HG02840 (cell line): ENCODE measurements around the gene HOXA11.

Experiments used
- ATAC-seq: cut with Tn5 transposase; IDR thresholded peaks from one replicate; pipeline ENCODE4 v1.9.1; 2021; ENCODE audit warnings: mild to moderate bottlenecking, moderate library complexity, moderate number of reproducible peaks; ENCODE audit not compliant: unreplicated experiment, low FRiP score

HOXA11 gene

DNA sequence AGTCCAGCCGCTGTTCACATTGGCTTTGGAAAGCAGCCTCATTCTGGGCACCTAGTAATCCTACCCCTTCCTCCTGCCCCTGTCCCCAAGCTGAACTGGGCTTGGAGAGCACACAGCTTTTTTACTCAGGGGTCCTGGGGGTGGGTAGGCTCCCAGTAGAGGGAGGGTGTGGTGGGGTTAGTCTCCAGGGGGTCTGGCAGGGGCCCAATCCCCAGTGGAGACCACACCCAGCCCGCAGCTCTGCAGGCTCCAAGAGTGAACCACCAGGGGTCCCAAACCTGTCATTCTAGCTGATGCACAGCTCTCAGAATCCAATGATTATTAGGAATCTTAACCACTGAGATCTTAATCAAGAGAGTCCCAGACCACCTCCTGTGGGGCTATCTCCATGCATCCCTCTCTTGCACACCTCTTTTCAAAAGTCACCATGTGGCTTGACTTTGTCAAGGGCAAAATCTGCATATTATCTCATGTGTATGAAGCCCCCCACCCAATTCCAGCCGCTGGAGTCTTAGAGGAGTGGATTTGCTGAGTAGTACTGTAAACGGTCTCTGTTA lies 2.7 kb downstream of the HOXA11 start:
- ATAC-seq = no peak

DNA sequence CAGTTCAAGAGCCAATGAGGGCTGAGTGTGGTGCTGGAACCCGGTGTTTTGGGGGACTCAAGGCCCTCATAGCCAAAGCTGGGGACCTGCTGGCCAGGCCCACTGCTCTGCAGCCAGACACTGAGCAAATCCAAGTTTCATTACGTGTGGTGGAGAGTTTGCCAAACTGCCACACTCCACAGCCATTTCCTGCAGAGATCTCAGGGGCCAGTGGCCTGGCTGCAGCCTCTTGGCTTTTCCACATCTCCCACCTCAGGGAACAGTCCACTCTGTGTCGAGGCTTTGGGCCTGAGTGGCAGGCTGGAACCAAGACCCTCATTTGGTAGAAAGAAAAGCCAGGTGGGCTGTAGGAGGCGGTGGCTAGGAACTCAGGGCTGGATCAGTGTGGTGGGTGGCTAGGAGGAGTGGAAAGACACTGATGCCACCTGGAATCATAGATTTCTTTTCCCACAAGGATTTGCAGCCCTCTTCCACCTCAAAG lies 3.2 kb downstream of the HOXA11 start:
- ATAC-seq = no peak

DNA sequence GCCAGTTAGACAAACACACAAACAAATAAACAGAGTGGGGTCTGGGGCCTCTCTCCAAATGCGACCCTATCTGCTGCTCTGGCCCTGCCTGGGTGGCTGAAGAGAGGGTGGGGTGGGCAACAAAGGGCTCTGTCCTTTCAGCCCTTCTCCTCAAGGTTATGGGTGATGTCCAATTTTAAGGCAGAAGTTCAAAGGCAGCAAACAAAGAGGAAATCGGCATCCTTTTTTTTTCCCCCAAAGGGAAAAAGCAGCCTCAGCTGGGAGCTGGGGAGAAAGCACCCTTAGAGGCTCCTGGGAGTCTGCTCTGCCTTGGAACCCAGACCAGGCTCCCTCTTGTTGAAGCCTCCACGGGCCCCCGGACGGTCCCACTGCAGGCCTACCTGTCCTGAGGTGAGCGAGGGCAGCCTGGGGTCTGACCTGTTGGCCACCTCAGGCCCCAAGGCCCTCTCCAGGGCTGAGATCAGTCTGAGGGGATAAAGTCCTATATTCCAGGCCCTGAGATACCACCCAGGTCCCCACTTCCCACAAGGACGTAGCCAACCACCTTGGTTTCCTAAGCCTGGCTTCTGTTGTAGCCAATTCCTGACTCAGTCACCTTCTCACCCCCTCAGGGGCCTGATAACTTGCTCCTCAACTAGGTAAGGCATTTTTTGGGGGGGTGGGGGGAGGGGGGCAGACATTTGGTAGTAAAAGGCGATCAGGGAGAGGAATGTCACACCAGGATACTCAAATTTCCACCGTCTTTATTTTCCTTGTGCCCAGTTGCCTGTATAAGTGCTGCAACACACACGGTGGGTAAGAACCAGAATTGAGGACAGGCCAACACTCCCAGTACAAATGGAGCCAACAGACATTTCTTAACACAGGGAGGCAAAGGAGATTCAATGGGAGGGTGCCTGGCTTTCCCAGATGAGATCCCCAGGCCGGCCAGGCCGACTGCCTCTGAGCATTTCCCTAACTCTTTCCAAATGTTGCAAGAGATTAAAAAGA lies 4.3 kb downstream of the HOXA11 start:
- ATAC-seq = no peak

DNA sequence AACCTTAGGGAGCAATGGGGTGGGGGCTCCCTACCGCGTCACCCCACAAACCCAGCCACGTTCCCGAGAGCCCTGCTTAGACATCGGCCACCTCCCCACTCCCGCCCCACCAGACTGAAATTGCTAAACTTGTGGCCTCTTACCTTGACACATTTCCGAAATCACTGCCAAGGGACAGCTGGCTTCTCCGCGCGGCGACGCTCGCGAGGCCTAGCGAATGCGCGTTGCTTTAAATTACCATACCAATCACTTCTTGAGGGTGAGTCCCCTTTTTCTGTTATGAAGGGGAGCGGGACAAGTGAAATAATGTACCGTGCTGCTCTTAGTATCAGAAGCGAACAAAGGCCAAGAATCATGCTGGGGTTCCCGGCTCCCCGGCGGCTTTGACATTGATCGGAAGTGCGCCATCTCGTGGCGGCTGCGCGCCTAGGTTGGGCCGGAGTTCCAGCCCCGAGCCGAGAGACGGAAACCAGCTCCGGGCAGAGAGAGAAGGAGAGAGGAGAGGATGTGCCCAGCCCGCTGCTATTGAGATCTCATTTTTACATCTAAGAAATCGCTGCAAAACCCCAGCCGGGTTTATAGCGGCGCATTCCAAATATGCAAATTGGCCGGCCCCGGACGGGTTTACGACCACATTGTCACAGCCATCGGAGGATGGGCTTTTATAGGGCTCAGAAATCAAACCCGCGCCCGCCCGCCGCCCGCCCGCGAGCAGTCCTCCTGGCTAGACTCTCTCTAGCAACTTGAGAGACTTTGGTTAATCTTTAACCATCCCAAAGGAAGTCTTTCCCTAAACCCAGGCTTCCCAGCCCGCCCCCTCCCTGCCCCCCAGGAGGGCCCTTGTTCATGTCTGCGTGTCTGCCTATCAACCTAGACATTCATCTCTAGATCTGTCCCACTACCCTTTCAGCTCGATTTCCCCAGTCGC lies 5.3 kb downstream of the HOXA11 start:
- ATAC-seq = no peak

DNA sequence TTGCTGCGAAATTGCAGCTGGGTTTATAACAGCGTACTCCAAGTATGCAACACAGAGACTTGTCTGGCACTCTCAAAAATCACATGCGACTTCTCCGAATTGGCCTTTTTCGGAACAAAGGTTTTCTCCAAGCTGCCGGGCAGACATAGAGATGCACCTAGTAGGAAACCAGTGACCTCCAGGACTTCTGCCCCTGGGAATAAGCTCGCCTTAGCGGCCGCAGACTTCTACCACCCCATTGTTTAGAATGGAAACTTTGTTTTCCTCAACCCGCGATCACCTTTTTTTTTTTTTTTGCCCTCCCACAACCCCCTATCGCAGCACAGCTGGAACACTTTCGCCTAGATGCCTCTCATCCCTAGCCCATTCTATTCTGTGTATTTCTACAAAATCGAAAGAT lies 6.0 kb downstream of the HOXA11 start:
- ATAC-seq = no peak

DNA sequence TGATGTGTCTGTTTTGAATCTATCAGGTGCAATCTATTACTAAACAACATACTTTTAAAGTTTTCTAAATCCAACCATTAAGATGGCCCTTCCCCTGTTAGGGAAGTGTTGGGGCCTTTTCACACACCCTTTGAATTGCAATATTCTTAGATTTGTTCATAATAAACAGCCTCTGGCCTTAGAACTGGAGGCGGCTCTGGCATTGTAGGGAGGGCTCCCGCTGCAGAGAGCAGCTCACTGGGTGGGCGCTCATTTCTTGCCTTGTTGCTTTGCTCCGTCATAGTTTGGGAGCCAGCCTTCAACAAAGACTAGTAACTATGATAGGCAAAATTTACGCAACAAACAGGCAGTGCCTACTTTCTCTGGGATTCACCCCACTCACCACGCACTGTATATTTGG lies 6.7 kb downstream of the HOXA11 start:
- ATAC-seq = no peak

DNA sequence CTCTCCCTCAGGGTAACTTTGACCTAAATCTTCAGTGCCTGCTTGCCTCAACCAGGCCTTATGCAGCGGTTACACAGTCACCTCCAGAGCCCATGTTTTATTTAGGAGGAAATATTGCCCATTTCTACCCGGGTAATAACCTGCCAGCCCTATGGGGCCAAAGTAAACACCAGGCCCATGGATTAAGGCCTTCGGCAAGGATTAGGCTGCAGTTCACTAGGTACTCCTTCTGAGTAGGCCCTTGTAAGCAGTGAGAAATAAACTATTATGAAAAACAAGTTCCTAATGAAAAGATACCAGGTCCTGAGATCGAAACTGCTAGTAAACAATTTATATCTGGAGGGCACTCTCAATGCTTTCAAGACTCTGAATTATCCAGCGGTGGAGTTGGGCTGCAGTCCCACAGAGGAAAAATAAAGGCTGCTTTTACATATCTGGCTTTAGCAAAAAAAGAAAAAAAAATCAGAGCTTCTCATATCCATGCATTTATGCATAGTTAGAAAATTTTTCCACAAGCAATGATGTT lies 7.2 kb downstream of the HOXA11 start:
- ATAC-seq = no peak

DNA sequence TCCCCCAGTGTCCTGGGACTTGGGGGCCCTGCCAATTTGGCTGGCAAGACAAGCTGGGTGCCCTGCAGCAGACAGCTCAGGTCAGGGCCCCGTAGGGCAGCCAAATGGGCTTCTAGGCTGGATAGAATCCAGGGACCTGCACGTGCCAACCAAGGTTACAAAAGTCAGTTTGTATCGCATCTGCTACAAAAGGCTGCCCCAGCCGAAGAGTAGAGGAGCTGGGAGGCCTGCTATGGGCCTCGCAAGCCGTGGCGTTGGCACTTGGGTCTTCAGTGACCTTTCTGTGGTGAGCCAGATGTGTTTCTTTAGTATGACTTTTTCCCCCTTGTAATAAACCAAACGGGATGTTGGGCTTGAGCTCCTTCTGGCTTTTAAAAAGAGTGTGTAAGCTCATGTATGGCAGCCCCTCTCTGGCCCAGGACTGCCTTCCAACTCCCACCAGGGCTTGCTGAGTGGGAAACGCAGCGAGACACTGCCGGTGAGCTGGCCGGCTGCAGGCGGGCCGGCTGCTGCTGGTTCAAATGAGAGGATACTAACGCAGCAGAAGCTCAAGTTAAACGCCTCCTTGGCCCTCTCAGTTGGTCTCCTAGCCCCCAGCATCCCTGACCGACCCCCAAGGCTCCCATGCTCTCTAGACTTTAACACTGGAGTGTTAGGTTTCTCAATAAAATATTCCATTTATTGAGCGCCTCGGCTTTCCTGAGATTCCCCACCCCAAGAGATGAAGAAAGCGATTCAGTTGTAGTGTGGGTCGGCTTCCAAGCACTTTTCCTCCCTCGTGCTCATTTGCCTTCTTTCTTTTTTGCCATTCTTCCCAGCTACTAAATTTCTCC lies 7.9 kb downstream of the HOXA11 start:
- ATAC-seq = no peak

DNA sequence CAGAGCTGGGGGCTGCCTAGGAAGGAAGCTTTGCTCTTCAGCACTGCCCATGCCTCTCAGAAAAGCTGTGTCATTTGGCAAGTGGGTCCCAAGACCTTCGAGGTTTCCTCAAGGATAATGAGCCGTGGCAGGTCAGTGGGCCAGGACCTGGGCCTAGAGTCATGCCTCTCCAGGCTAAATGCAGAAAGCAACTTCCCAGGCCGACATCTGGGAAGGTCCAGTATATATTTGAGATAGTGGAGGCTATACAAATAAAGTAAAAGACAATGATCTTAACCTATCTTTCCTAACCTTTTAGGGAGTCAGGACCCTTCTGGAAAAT lies 8.5 kb downstream of the HOXA11 start:
- no peak for ATAC-seq

DNA sequence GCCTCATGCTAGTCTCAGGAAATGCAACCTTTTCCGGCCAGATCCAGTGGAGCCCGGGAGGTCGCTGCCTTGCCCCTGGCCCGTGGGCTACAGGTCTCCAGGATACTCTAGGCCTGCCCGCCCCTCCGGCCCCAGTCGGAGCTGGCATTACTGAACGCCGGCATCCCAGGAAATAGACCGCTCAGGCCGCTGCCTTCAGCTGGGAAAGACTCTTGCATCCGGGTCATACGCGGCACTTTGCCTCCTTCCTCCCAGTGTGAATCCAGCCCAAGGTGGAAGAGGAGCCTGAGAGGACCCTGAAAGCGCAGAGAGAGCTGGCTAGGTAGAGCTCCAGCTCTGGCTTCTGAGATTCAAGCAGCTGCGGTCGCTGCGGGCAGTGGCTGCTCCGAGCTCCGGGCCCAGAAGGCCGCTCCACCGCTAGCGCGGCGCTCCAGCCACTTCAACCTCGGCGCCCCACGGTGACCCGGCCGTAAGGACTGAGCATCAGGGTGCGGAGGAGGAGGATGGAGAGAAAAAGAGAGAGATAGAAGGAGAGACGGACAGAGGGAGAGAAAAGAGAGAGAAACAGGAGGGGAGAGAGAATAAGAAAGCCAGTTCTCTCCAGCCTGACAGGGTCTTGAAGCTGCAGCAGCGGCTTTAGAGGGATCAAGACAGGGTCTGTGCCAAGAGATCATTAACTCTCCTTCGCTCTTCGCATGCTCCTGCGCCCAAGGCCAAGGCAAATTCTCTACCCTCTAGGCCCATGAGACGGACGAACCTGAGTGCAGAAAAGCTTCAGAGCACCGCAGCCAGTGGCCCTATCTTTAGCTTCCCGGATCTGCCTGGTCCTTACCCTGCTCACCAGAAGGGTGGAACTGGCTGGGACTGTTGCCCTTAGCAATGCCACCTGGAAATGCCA lies 9.2 kb downstream of the HOXA11 start:
- no peak for ATAC-seq

DNA sequence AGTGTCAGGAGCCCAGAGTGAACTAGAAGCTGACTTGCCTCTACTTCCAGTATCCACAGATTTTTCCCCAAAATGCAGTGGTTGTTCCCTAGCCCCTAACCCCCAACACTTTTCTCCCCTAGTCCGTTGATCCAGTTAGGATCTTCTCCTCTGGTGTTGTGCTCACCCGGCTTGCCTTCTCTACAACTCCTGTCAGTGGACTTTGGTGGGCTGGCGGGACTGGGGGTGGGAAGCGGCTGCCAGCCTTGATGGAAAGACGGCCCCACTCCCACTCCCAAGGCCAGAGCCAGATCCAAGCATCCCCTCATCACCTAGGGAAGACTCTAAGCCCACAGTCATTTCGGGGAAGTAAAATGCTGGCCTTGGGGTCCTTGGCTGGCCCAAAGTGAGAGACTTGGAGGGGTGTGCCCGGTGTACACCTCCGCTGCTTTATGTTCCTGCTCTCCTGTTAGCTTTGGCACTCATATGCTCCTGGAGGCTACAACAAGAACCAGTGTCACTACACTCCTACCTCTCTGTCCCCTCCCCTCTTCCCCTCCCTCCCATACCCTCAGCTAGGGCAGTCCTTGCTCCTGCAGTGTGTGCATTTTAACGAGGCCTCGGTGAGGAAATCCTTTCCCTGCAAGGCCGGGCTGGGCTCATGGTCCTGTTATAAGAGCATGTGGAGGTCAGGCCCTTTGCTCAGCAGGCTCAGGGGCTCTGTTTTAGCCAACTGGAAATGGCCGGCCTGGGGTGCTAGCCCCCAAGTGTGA lies 10.0 kb downstream of the HOXA11 start:
- ATAC-seq = no peak

DNA sequence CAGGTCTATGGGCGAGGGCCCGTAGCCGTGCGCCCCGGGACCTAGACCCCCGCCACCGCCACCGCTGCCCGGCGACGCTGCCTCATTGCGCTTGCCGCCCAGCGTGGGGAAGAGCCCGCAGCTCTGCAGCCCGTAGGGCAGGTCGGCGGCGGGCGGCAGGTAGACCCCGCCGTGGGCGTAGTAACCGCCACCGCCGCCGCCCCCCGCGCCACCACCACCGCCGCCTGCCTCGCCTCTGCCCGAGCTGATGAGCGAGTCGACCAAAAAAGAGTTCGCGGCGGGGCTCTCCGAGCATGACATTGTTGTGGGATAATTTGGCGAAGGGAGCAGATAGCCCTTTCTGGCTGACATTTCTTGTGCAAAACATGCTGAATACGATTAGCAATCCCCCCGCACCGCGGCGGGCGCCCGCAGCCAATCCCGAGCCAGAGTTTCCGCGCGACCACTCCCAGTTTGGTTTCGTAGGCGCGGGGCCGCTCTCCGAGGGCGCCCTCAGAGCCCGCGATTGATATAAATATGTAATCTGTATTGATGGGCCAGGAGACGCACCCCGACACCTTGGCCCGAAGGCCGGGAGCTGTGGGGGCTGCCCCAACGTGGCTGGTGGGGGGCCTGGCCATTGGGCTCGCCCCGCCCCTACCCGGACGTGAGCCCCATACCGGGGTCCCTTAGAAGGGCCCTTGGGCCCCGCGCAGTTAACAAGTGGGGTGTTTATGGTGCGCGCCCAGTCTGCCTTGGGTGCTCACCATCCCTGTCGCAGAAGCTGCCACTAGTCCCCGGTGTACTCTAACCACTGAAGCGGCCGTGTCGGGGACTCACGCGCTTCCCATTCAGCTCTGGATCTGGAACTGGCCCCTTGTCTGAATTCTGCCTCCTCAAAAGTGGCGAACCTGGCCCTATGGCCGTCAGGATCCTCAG lies 10.8 kb downstream of the HOXA11 start, which contains the start of gene HOXA10:
Gene HOXA10, minus strand, starts transcription at position 365 of the 918 bp plus-strand sequence. Its CDS starts 14 bp downstream, at position 351.
- no peak for ATAC-seq

DNA sequence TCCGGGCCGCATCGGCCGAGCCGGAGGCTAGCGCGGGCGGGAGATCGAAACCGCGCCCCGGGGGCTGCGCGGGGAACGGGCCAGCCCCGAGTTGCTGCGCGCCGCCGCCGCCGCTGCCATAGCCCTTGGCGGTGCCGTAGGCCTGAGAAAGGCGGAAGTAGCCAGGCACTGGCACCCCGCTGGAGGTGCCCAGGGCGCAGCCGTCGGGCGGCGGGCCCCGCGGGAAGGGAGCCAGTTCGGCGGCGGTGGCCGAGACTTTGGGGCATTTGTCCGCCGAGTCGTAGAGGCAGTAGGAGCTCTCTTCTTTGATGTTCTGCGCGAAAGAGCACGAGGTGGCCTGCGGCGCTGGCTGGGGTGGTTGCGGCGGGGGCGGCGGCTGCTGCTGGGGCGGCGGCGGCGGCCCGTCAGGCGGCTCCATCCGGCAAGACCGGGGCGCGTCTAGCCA lies 11.5 kb downstream of the HOXA11 start:
- no peak for ATAC-seq

DNA sequence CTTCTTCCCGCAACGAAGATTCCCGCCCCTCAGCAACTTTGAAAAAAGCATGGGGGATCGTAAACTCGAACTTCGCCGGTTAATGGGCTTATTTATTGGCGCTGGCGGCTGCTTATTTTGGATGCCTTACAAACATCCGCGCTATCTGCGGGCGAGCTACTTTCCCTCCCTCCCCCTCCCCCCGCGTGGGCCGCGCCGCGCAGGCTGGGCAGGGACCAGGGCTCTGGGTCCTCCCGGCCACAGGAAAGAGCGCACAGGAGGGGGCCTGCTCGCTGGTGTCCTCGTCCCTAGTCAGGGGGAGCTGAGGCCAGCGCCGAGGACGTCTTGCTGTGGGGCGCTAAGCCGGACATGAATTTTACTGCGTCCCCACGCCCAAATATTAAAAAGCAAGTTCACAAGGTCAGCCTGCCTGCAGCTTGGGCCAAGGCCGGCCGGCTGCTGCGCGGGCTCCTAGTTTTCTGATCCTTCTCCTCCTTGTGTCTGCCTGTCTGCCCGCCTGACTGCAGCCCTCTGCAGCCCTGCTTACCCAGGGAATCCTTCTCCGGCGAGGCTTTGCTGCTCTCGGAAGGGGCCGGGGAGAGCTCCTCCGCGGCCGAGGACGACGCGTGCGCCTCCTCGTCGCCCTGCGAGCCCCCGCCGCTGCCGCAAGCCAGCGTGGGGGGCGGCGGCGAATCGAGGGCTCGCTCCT lies 12.1 kb downstream of the HOXA11 start:
- no peak for ATAC-seq

DNA sequence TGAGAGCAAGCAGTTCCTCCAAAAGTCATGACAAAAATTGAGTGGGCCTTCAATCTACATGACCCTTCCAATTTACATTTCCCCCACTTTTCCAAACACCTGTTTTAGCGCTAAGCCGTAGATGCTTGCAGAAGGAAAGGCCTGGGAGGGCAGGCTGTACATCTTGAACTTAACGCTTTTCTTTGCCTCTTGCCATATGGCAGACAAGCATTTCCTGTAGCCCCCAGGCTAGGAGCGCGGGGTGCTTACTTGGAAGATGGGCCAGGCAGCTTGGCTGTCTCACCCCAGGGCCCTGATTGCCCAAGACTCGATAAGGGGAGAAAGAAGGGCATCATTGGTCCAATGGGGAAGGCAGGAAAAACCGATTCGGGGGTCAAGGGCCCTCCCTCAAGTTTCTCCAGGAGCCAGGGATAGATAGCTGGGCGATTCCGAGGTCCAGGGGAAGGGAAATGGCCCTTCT lies 12.7 kb downstream of the HOXA11 start:
- no peak for ATAC-seq

DNA sequence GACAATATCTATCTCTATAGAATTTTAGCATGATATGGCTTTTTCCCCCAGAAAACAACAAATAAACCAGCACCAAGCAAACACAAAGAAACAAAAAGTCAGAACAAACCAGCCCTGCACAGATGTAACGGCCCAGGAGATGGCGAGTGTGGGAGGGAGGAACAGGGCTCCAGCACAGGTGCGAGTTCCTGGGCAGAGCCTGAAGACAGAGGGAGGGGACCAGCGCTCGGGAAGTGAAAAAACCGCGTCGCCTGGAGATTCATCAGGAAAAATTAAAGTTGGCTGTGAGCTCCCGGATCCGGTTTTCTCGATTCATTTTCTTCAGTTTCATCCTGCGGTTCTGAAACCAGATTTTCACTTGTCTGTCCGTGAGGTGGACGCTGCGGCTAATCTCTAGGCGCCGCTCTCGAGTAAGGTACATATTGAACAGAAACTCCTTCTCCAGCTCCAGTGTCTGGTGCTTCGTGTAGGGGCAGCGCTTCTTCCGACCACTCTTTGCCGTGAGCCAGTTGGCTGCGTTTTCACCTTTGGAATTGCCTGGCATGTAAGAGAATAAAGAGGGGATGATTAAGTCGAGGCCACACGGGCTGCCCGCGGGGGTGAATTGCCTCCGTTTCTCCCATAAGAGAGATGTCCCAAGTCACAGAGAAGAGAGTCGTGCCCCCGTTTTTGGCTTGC lies 13.3 kb downstream of the HOXA11 start:
- no peak for ATAC-seq
